ENCODE measurements around the gene ABI3.

The ABI3 gene

GRCh38 chr17:49247944-49248343 is 37.4 kb downstream of the ABI3 start:
- TF ChIP-seq TAF1 (IDR thresholded peaks at IDR 0.05; ENCODE audit: borderline replicate concordance, insufficient read depth, low read length) = no peak
- no peak for TF ChIP-seq POLR2AphosphoS5 (IDR thresholded peaks at IDR 0.05; ENCODE audit: low read depth, low read length)
- TF ChIP-seq SIN3A (IDR thresholded peaks at IDR 0.05; ENCODE audit: borderline replicate concordance, insufficient read depth, low read length) = no peak
- TF ChIP-seq FOXP2 (optimal IDR thresholded peaks at IDR 0.05; ENCODE audit: borderline replicate concordance, extremely low read depth, extremely low read length, insufficient read depth) = no peak
- no peak for TF ChIP-seq REST (IDR thresholded peaks at IDR 0.05; ENCODE audit: insufficient read depth in 1 of 2, low read depth in 2 of 2, low read length in 2 of 2)

GRCh38 chr17:49249292-49249794 is 38.8 kb downstream of the ABI3 start:
- TF ChIP-seq FOXP2 (optimal IDR thresholded peaks at IDR 0.05; ENCODE audit: borderline replicate concordance, extremely low read depth, extremely low read length, insufficient read depth) (no peak), SIN3A (IDR thresholded peaks at IDR 0.05; ENCODE audit: borderline replicate concordance, insufficient read depth, low read length) (no peak), REST (IDR thresholded peaks at IDR 0.05; ENCODE audit: insufficient read depth in 1 of 2, low read depth in 2 of 2, low read length in 2 of 2) (no peak), POLR2AphosphoS5 (IDR thresholded peaks at IDR 0.05; ENCODE audit: low read depth, low read length) (no peak), TAF1 (IDR thresholded peaks at IDR 0.05; ENCODE audit: borderline replicate concordance, insufficient read depth, low read length) (no peak)

GRCh38 chr17:49249890-49250522 is 39.5 kb downstream of the ABI3 start:
- TF ChIP-seq REST (IDR thresholded peaks at IDR 0.05; ENCODE audit: insufficient read depth in 1 of 2, low read depth in 2 of 2, low read length in 2 of 2) (no peak), SIN3A (IDR thresholded peaks at IDR 0.05; ENCODE audit: borderline replicate concordance, insufficient read depth, low read length) (no peak), FOXP2 (optimal IDR thresholded peaks at IDR 0.05; ENCODE audit: borderline replicate concordance, extremely low read depth, extremely low read length, insufficient read depth) (no peak), POLR2AphosphoS5 (IDR thresholded peaks at IDR 0.05; ENCODE audit: low read depth, low read length) (no peak), TAF1 (IDR thresholded peaks at IDR 0.05; ENCODE audit: borderline replicate concordance, insufficient read depth, low read length) (no peak)

GRCh38 chr17:49252148-49252695 is 41.7 kb downstream of the ABI3 start:
- TF ChIP-seq REST (IDR thresholded peaks at IDR 0.05; ENCODE audit: insufficient read depth in 1 of 2, low read depth in 2 of 2, low read length in 2 of 2) (no peak), TAF1 (IDR thresholded peaks at IDR 0.05; ENCODE audit: borderline replicate concordance, insufficient read depth, low read length) (no peak), FOXP2 (optimal IDR thresholded peaks at IDR 0.05; ENCODE audit: borderline replicate concordance, extremely low read depth, extremely low read length, insufficient read depth) (no peak), POLR2AphosphoS5 (IDR thresholded peaks at IDR 0.05; ENCODE audit: low read depth, low read length) (no peak), SIN3A (IDR thresholded peaks at IDR 0.05; ENCODE audit: borderline replicate concordance, insufficient read depth, low read length) (no peak)
